Lower leg skin (tissue), 3 donors: Measurements from ENCODE around the gene ITGA11.

Experiments used
- POLR2A ChIP-seq, 2 donors: fragments of 450-650 bp; IDR thresholded peaks; one replicate each; pipeline ENCODE4 v1.6.1; 2016 to 2017; ENCODE audit warnings: antibody characterized with exemption in 2 of 2, mild to moderate bottlenecking in 1 of 2, moderate library complexity in 1 of 2
- TF ChIP-seq, protein P1 (sequence below), 3 donors: fragments of 450-650 bp; IDR thresholded peaks; one replicate each; pipeline ENCODE4 v1.5.1; 2016; ENCODE audit warnings: antibody characterized with exemption in 3 of 3, mild to moderate bottlenecking in 3 of 3, moderate library complexity in 2 of 3

DNA sequence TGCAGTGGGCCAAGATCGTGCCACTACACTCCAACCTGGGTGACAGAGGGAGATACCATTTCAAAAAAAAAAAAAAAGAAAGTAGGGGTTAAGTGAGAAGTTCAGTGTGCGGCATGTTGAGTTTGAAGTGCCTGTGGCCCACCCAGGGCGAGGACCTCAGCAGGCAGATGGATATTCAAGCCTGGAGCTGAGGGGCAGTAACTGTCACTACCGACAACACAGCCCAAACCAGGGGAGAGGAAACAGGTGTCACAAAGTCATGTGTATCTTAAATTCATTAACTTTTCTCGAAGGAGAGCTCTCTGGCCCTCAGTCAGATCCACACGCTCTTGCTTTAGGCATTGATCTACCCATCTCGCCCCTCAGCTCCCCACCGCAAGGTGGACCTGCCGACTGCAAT lies 109.2 kb downstream of the ITGA11 start:
- TF ChIP-seq, protein P1, sequence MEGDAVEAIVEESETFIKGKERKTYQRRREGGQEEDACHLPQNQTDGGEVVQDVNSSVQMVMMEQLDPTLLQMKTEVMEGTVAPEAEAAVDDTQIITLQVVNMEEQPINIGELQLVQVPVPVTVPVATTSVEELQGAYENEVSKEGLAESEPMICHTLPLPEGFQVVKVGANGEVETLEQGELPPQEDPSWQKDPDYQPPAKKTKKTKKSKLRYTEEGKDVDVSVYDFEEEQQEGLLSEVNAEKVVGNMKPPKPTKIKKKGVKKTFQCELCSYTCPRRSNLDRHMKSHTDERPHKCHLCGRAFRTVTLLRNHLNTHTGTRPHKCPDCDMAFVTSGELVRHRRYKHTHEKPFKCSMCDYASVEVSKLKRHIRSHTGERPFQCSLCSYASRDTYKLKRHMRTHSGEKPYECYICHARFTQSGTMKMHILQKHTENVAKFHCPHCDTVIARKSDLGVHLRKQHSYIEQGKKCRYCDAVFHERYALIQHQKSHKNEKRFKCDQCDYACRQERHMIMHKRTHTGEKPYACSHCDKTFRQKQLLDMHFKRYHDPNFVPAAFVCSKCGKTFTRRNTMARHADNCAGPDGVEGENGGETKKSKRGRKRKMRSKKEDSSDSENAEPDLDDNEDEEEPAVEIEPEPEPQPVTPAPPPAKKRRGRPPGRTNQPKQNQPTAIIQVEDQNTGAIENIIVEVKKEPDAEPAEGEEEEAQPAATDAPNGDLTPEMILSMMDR (IDR thresholded peaks at IDR 0.05): no peak
- TF ChIP-seq POLR2A (IDR thresholded peaks at IDR 0.05): no peak
